ENCODE measurements around the gene PIK3AP1. TPM values are rescaled to one million over a fixed set of nuclear protein-coding genes. Genes with fewer than 3 reads are reported as not detected.

The PIK3AP1 gene
- total and polyA plus RNA-seq, 10 of the 15 experiments (the other 5 are each of a cell fraction or from before 2014, with no cell fraction given): 26.2 to 306 (median 119) TPM

DNA sequence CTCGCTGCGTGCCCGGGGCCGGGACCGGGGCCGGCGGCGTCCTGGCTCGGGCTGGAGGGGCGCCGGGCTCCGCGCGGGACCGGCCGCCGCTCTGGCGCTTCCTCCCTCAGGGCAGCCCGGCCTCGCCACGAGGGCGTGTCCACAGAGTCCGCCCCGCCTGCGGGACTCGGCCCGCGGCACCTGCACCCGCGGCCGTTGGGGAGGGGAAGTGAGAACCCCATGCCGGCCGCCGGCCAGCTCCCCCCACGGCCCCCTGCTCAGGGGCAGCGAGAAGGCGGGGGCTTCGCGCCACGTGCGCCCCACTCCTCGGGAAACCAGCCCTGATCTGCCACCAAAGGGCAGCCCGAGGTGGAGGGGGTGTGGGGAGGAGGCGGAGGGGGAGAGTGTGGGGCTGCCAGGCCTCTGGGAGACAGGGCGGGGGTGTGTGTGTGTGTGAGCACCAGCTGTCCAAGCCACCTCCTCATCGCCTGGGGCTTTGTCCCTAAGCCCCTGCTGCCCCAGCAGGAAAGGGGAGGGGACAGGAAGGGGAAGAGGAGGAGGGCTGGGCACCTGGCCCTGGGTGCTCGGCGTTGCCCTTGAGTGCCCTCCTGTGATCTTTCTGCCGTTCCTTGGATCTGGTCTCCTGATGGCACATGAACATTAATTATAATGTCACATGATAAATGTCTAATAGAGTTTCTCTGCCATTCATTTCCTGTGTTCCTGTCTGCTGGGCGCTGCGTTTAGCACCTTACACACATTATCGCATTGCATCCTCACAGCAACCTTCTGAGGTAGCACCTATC lies at the start of gene PIK3AP1 (continued):
- TF ChIP-seq, protein P1, sequence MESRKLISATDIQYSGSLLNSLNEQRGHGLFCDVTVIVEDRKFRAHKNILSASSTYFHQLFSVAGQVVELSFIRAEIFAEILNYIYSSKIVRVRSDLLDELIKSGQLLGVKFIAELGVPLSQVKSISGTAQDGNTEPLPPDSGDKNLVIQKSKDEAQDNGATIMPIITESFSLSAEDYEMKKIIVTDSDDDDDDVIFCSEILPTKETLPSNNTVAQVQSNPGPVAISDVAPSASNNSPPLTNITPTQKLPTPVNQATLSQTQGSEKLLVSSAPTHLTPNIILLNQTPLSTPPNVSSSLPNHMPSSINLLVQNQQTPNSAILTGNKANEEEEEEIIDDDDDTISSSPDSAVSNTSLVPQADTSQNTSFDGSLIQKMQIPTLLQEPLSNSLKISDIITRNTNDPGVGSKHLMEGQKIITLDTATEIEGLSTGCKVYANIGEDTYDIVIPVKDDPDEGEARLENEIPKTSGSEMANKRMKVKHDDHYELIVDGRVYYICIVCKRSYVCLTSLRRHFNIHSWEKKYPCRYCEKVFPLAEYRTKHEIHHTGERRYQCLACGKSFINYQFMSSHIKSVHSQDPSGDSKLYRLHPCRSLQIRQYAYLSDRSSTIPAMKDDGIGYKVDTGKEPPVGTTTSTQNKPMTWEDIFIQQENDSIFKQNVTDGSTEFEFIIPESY (IDR thresholded peaks at IDR 0.05): no peak
- TF ChIP-seq KAT2A (conservative IDR thresholded peaks at IDR 0.05; ENCODE audit: control insufficient read depth, low read depth, low read length) (no peak), EZH2 (IDR thresholded peaks at IDR 0.05; ENCODE audit: borderline replicate concordance, control insufficient read depth, low read depth, low read length) (no peak), IKZF1 (conservative IDR thresholded peaks at IDR 0.05) (peak; percentile 41; the same call in 1 of the 2 replicates), CREM (IDR thresholded peaks at IDR 0.05; ENCODE audit: low read depth) (no peak), NFYB (IDR thresholded peaks at IDR 0.05; ENCODE audit: insufficient read depth, low read depth, low read length) (no peak), CBX3 (IDR thresholded peaks at IDR 0.05; ENCODE audit: borderline replicate concordance, low read depth) (no peak), TCF12 (IDR thresholded peaks at IDR 0.05; ENCODE audit: low read depth, low read length) (peak; percentile 74), TCF7 (IDR thresholded peaks at IDR 0.05; ENCODE audit: borderline replicate concordance) (no peak), LARP7 (IDR thresholded peaks at IDR 0.05) (peak; percentile 78), NR2C2 (IDR thresholded peaks at IDR 0.05; ENCODE audit: borderline replicate concordance, control insufficient read depth, insufficient read length, low read depth) (no peak), STAT1 (conservative IDR thresholded peaks at IDR 0.05) (no peak), JUND (IDR thresholded peaks at IDR 0.05; ENCODE audit: low read depth, low read length) (no peak), FOS (IDR thresholded peaks at IDR 0.05; ENCODE audit: borderline replicate concordance, extremely low read depth, insufficient read length) (no peak)
- TF ChIP-seq, protein P2, sequence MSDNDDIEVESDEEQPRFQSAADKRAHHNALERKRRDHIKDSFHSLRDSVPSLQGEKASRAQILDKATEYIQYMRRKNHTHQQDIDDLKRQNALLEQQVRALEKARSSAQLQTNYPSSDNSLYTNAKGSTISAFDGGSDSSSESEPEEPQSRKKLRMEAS (IDR thresholded peaks at IDR 0.05; ENCODE audit: low read depth, low read length): peak; percentile 54; the same call in 1 of the 2 replicates
- TF ChIP-seq, protein P3, sequence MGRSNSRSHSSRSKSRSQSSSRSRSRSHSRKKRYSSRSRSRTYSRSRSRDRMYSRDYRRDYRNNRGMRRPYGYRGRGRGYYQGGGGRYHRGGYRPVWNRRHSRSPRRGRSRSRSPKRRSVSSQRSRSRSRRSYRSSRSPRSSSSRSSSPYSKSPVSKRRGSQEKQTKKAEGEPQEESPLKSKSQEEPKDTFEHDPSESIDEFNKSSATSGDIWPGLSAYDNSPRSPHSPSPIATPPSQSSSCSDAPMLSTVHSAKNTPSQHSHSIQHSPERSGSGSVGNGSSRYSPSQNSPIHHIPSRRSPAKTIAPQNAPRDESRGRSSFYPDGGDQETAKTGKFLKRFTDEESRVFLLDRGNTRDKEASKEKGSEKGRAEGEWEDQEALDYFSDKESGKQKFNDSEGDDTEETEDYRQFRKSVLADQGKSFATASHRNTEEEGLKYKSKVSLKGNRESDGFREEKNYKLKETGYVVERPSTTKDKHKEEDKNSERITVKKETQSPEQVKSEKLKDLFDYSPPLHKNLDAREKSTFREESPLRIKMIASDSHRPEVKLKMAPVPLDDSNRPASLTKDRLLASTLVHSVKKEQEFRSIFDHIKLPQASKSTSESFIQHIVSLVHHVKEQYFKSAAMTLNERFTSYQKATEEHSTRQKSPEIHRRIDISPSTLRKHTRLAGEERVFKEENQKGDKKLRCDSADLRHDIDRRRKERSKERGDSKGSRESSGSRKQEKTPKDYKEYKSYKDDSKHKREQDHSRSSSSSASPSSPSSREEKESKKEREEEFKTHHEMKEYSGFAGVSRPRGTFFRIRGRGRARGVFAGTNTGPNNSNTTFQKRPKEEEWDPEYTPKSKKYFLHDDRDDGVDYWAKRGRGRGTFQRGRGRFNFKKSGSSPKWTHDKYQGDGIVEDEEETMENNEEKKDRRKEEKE (IDR thresholded peaks at IDR 0.05): no peak
- TF ChIP-seq, protein P4, sequence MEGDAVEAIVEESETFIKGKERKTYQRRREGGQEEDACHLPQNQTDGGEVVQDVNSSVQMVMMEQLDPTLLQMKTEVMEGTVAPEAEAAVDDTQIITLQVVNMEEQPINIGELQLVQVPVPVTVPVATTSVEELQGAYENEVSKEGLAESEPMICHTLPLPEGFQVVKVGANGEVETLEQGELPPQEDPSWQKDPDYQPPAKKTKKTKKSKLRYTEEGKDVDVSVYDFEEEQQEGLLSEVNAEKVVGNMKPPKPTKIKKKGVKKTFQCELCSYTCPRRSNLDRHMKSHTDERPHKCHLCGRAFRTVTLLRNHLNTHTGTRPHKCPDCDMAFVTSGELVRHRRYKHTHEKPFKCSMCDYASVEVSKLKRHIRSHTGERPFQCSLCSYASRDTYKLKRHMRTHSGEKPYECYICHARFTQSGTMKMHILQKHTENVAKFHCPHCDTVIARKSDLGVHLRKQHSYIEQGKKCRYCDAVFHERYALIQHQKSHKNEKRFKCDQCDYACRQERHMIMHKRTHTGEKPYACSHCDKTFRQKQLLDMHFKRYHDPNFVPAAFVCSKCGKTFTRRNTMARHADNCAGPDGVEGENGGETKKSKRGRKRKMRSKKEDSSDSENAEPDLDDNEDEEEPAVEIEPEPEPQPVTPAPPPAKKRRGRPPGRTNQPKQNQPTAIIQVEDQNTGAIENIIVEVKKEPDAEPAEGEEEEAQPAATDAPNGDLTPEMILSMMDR (IDR thresholded peaks at IDR 0.05 in 2 of 3, conservative IDR thresholded peaks at IDR 0.05 in 1 of 3; ENCODE audit: control insufficient read depth in 2 of 3, extremely low read depth in 1 of 3, insufficient read depth in 1 of 3, low read depth in 3 of 3, low read length in 3 of 3): peak in 1 of 3 experiments; percentile 32; a peak in 2 of 6 replicates
- TF ChIP-seq, protein P5, sequence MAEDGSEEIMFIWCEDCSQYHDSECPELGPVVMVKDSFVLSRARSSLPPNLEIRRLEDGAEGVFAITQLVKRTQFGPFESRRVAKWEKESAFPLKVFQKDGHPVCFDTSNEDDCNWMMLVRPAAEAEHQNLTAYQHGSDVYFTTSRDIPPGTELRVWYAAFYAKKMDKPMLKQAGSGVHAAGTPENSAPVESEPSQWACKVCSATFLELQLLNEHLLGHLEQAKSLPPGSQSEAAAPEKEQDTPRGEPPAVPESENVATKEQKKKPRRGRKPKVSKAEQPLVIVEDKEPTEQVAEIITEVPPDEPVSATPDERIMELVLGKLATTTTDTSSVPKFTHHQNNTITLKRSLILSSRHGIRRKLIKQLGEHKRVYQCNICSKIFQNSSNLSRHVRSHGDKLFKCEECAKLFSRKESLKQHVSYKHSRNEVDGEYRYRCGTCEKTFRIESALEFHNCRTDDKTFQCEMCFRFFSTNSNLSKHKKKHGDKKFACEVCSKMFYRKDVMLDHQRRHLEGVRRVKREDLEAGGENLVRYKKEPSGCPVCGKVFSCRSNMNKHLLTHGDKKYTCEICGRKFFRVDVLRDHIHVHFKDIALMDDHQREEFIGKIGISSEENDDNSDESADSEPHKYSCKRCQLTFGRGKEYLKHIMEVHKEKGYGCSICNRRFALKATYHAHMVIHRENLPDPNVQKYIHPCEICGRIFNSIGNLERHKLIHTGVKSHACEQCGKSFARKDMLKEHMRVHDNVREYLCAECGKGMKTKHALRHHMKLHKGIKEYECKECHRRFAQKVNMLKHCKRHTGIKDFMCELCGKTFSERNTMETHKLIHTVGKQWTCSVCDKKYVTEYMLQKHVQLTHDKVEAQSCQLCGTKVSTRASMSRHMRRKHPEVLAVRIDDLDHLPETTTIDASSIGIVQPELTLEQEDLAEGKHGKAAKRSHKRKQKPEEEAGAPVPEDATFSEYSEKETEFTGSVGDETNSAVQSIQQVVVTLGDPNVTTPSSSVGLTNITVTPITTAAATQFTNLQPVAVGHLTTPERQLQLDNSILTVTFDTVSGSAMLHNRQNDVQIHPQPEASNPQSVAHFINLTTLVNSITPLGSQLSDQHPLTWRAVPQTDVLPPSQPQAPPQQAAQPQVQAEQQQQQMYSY (CRISPR knock-in tag; IDR thresholded peaks at IDR 0.05): no peak

Measured in GM12878 (cell line).